HEK293 (cell line): Measurements from ENCODE around the gene SPATA7.

Experiments
- ZNF350 ChIP-seq: fragments of 450-650 bp; formaldehyde crosslinking; IDR thresholded peaks from 2 replicates; pipeline ENCODE4 v1.5.0; 2017; ENCODE audit warnings: missing biosample characterization, mild to moderate bottlenecking, missing genetic modification characterization
- ZNF394 ChIP-seq: fragments of 450-650 bp; formaldehyde crosslinking; IDR thresholded peaks from 2 replicates; pipeline ENCODE4 v1.5.1; 2016; ENCODE audit warnings: missing biosample characterization, missing genetic modification characterization, mild to moderate bottlenecking, moderate library complexity, borderline replicate concordance

DNA sequence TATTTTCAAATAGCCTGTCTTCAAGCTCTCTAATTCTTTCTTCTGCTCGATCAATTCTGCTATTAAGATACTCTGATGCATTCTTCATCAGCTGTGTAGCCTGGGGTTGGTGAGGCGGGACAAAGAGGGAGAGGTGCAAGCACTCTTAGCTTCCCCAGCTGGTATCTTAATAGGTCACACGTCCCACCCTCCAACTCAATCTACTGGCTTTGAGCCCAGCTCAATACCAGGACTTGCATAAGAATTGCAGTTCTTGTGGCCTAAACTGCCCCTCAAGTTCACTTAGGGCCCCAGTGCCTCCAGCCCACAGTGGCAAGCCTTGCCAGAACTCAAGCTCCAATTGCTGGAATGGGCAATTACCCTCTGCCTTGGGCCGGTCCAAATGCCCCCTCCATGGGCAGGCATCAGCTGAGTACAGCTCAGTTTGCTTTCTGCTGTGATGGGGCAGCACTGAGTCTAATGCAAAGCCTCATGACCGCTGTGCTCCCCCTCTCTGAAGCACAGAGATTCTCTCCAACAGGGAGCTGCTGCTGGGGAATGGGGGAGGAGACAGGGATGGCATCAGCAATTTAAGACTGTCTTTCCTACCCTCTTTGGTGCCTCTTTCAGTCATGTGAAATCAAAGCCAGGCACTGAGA, 5.6 kb upstream of the SPATA7 start:
- TF ChIP-seq ZNF350: no peak
- TF ChIP-seq ZNF394: no peak
